ENCODE results near the gene KIAA1586.
"Not testable (repeated sequence)": the region's sequence is repeated elsewhere in the genome, so short reads cannot be mapped to it uniquely, and the experiment has no call there.

The KIAA1586 gene

GRCh38 chr6:57047859-57048258 lies 1.4 kb downstream of the KIAA1586 start:
- DNase-seq: not testable (repeated sequence)

GRCh38 chr6:57048577-57048976 lies 2.1 kb downstream of the KIAA1586 start:
- no peak for DNase-seq

- no peak for DNase-seq
Observed at GRCh38 chr6:57063847-57064246, 17.4 kb downstream of the KIAA1586 start.

DNA sequence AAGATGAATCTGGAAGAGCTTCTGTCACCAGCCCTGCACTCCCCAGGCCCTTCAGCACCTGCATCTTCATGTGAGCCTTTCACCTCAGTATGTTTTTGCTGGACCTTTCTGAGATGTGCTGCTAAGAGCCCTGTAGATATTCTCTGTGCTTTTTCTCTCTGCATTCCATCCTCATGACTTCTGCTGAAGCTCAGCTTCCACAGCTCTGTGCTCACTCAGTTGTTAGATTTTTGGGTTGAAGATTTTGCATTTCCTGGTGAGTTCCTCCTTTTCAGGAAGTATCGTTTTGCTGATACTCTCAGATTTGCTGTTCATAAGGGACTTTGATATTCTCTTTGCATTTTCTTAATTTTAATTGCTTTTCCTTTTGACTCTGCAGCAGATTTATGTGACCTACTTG lies 18.3 kb downstream of the KIAA1586 start:
- DNase-seq: no peak

DNA sequence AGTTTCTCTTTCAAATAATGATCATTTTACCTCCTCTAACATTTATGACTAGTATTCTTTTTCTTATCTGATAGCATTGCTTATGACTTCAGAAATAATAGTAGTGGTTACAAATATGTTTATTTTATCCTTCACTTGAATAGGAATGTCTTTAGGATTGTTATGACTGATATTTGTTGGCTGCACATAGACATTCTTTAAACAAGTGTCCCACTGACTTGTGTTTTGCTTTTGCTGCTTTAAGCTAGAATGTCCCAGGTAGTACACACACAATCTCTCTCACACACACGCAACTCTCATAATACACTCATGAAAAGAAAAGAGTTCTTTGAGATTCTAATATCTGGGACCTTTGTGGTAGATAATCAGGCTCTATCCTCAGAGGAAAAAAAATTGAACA lies 21.6 kb downstream of the KIAA1586 start:
- DNase-seq: no peak

GRCh38 chr6:57069228-57069627 lies 22.7 kb downstream of the KIAA1586 start:
- no peak for DNase-seq

DNA sequence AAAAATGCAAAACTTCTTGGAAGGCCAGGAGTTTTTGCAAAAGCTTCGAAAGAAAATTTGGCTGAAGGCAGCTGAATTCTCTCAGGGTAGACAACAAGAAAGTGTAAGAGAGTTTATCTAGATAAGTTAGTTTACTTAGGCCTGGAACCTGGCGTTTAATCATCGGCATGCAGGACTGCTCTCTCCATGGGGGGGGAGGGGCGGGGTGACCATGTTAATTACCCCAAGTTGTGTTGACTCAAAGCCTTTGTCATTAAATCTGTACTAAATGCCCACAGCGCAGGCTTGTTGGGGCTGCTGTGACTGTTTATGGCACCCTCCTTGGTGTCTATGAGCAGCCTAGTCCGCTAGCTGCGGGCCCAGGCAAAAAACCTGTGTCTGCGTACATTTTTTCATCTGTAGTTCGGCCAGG lies 23.4 kb downstream of the KIAA1586 start:
- DNase-seq: no peak

- DNase-seq: no peak
Observed at GRCh38 chr6:57072108-57072507, 25.6 kb downstream of the KIAA1586 start.

- DNase-seq: no peak
Observed at GRCh38 chr6:57074383-57074782, 27.9 kb downstream of the KIAA1586 start.

GRCh38 chr6:57075092-57075491 lies 28.6 kb downstream of the KIAA1586 start:
- no peak for DNase-seq

- no peak for DNase-seq
Observed at GRCh38 chr6:57078531-57079207, 32.2 kb downstream of the KIAA1586 start.

GRCh38 chr6:57085471-57085870 lies 39.0 kb downstream of the KIAA1586 start:
- DNase-seq: no peak

- DNase-seq: no peak
Observed at GRCh38 chr6:57086843-57087242, 40.4 kb downstream of the KIAA1586 start.

GRCh38 chr6:57087916-57088315 lies 41.4 kb downstream of the KIAA1586 start:
- no peak for DNase-seq

DNA sequence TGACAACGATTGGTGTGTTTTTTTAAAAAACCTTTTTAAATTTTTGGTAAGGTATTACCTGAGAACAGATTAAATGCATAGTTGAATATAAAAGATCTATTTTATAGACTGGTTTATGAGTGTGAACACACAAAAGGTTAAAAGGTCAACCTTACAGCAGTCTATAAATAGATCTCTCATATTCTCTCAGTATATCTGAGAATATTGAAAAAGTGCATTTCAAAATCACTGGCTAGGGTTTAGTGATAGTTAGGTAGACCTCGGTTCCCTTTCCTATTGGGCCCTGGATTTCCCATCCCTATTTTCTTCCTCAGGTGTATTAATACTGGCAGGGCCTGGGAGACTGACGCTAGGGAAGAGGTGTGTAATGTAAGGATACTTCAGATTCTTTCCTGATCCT lies 42.8 kb downstream of the KIAA1586 start:
- no peak for DNase-seq

GRCh38 chr6:57089687-57090457 lies 43.4 kb downstream of the KIAA1586 start, which contains the start of gene ZNF451:
Gene ZNF451, plus strand, starts transcription at chr6:57090188. Its CDS starts 66 bp downstream, at chr6:57090254.
- DNase-seq: peak; percentile 98

GRCh38 chr6:57090458-57091067 lies 44.1 kb downstream of the KIAA1586 start:
- not testable (repeated sequence) for DNase-seq

DNA sequence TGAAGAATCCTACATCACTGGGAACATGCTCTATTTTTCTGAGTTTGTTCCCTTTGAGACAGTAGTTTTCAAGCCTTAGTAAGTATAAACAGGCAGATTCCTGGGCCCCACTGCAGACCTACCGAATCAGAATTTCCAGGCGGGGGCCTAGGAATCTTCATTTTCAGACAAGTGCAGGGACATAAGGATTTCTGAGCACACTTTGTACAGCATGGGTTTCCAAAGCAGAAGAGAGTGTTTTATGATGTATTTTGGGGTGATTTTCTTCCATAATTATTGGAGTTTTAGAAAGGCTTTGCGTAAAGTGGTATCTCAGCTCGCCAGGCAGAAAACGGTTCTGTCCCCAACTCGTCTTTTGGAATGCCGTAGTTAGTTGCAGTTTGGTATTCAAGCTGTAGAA lies 44.9 kb downstream of the KIAA1586 start:
- DNase-seq: not testable (repeated sequence)

GRCh38 chr6:57094689-57095088 lies 48.2 kb downstream of the KIAA1586 start:
- no peak for DNase-seq

GRCh38 chr6:57097596-57097995 lies 51.1 kb downstream of the KIAA1586 start:
- DNase-seq: no peak

DNA sequence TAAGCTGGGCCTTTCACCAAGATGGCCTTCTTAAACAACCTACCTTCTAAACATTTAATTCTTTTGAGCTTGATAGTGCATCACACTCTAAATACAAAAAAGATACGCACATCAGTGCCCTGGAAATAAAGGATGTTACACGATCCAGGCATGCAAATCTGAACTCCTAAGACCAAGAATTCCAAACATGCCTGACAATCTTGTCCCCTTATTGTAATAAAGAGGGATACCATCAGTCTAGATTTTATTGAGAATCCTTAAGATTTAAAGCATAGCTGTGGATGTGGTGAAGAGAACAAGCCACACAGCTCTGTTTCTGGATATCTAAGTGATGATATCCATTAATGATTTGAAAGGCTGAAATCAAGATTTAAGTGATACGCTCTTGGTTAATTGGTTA lies 56.5 kb downstream of the KIAA1586 start:
- no peak for DNase-seq

- no peak for DNase-seq
Observed at GRCh38 chr6:57104336-57104735, 57.8 kb downstream of the KIAA1586 start.
